ENCODE data around the gene PTPA.

PTPA gene

DNA sequence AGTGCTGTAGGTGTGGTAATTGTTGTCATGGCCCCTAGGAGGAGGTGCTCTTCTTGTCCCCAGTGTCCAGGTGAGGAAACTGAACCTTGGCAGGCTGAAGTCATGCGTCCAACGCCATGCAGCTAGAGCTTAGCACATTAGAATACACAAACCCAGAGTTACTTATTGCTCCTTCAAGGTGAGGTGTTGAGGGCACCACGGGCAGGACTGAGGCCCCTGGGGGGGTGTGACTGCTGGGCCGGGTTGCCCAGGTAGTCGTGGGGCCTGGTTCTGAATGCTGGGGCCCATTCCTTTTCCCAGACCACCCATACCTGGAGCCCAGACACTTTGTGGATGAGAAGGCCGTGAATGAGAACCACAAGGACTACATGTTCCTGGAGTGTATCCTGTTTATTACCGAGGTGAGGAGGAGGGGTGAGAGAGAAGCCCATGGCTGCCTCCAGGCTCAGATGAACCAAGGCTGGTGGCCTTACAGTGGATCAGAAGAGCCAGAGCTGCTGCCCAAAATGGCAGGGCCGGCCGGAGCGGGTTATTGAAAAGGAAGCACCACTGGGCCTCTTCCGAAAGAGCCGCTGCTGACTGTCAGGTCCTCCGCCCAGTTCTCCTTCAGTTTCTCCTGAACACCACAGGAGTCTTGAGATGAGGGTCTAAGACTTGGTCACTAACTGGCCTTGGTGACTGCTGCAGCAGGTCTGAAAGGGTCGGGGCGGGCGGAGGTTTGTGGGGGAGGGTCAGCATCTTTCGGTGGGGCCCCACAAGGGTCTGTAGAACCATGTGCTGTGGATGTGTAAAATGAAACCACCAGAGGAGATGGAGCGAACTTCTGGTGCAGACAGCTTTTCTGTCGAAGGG is 26.3 kb downstream of the PTPA start:
- DNase-seq (ENCODE audit: low read depth) = no peak

DNA sequence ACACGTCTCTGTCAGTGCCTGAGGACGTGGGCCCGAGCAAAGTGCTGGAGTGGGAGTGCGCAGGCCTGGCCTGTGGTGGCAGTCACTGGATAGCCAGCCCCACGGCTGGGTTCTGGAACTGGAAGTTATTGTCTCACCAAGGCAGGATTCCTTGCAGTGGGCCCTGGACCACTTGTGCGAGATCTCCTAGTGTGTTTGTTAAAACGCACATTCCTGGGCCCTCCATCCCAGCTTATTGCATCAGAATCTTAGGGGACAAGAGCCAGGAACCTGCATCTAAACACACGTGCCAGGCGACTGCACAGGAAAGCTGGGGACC is 26.9 kb downstream of the PTPA start:
- DNase-seq (ENCODE audit: low read depth) = no peak

DNA sequence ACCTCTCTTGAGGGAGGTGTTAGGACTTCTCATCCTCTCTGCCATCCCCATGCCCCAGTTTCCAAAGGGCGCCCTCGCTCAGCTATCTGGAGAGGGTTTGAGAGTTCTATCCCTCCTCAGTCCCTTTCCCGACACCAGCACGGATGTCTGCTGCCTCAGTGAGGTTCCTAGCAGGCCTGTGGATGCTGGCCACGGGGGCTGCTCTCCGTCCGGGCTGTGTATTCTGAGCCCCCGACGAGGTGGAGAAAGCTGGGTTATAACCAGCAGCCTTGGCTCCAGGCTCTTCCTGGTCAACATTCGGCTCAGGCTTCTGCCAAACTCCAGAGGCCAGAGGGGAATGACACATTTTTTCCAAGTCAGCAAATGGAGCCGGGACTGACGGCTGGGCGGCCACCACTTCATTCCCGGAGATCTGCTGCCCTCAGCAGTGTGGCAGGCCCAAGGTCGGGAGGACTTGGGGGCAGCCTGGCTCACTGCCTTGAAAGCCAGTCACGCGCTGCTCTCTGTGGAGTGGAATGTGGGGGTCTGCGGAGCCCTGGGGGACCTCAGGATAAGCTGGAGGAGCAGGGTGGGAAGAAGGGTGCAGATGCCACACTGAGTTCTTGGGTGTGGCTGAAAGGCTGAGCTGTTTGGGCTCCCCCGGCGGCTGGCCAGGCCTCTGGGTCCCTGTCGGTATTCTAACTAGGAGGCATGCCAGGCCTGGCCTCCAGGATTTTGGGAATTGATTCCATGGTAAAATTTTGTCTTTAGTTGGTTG is 27.4 kb downstream of the PTPA start:
- peak; percentile 58 for DNase-seq (ENCODE audit: low read depth)

DNA sequence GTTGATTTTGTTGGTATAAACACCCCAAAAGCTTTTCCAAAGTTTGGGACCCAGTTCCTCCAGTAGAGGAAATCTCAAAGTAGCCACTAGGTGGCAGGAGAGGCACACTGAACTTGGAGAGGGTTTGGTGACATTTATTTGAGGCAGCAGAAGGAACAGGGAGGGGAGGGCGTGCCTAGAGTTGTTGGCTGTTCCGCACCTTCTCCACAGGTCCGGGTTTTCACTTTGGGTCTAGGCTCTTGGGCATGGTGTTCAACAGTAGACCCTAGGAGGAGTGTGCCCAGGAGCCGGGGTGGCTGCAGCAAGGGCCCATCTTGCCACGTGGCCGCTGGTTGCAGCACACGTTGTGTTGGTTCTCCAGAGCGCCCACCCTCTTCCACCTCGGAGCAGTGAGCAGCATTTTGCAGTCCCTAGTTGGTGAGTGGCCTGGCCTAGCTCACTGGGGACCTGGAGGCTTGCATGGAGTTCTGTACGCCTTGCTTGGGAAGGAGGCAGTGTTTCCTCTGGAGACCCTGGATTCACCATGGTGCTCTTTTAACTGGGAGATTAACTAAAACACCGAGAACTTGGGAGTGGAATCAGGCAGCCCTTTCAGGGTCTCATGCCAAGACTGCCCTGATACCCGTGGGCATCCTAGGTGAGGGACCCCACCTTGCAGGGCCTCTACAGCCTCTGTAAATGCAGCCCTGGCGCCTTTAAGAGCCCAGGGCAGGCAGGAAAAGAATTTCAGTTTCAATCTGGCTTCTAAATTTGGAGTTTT is 28.2 kb downstream of the PTPA start:
- peak; percentile 87 for DNase-seq (ENCODE audit: low read depth)

DNA sequence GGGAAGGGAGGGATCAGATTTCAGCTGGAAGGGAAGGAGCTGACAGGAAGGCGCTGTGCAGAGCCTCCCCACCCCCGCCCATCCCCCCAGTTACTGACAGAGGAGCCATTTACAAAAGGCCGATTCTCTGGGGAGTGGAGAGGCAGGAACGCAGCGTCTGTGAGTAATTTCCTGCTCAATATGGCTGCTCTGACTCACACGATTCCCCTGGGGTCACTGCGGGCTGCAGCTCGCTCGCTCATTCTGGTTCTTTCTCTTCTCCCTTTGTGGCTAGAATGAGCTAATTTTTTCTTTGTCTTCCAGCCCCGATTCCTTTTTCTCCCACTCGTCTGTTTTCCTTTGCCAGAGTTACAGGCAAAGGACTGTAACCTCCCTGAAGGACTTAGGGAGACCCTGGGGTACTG is 28.8 kb downstream of the PTPA start:
- DNase-seq (ENCODE audit: low read depth) = peak; percentile 100

DNA sequence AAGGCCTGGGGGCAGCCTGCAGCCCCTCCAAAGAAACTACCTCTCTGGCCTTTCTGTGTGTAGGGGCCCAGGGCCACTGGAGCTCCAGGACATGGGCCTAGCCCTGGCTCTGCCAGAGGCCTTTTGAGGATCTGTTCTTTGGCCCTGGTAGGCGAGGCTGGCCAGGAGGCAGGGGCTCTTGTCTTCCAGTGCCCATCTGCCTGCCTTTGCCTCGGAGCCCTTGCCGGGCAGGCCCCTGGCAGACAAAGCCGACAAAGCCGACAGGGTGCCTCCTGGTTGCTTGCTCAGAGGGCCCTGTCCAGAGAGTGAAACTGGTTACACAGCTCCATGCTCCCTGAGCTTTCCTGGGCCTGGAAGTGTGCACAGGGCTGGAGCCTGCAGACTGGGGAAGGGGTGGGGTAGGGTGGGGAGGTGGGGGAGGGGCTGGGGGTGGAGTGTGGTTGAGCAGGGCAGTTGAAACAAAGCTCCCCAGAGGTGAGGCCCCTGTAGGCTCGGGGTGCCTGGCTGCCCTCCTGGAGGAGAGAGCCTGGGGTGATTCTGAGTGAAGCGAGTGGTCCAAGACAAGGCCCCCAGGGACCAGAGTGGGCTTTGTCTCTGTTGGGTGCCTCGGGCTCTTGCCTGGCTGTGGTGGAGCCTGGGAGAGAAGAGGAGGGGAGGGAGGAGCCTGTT is 29.3 kb downstream of the PTPA start:
- DNase-seq (ENCODE audit: low read depth) = peak; percentile 58

DNA sequence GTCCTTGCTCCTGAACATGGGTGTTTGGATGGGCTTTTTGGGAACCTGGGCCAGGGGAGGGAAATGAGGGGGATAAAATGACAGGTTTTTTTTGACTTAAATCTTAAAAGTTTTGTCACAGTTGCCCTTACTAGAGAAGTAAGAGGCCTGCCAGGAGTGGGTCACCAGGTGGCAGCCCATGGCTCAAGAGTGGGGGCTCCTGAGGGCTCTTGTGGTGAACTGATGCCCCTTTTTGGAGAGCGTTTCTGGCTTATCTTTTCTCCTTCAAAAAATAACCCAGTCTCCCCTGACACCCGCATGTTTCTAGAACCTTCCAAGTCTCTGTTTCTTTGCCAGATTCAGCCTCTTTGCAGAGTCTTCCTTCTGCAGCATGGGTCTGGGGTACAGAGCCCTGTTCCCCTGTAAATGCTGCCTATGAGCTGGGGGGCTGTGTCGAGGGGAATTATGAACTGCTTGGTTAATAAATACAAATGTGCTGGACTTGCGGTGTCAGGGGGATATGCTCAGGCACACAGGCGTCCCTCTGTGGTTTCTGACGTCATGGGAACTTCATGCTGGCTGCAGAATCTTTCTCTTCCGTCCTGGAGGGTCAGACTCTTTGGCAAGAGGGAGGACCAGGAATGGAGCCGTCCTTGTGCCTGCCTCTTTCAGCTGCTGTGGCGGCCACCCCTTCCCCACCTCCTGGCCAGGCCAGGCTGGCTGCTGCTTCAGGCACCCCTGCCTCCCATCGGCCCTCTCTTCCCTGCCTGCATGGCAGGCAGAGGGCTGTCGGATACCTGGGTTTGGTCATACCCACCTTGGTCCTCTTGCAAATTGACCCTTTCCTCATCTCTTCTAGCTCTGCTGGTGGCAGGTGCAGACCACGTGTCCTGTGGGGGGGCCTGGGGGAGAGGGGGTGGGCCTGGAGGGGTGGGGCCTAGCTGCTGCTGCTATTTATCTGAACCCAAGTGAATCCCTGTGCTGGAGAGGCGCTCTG is 30.1 kb downstream of the PTPA start:
- peak; percentile 93 for DNase-seq (ENCODE audit: low read depth)

DNA sequence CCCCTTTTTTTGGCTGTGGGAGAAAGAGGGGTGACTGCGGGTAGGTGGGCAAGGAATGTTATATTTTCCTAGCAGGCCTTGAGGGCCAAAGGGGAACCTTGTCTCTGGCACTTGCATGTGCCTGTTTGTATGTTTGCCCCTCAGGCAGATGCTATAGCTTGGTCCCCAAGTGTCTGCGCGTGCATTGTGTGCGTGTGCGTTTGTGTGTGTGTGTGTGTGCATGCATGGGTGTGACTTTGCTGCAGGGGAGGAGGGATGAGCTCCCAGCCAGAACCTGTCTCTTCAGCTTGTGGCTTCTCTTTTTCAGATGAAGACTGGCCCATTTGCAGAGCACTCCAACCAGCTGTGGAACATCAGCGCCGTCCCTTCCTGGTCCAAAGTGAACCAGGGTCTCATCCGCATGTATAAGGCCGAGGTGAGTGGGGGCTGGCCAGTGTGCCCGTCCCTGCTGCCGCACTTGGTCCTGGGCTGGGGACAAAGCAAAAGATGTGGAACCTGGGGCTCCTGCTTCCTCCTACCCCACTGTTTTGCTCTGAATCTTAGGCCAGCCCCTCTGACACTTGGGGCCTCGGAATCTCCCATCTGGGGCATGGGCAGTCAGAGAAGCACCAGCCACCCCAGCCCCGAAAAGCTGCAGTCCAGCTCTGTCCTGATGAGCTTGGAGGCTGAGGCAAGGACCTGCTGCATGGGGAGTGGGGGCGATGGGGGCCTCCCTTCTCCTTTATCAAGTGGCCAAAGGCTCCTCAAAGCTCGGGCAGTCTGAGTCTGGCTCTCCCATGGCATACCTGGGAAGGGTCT is 31.1 kb downstream of the PTPA start:
- DNase-seq (ENCODE audit: low read depth) = no peak

DNA sequence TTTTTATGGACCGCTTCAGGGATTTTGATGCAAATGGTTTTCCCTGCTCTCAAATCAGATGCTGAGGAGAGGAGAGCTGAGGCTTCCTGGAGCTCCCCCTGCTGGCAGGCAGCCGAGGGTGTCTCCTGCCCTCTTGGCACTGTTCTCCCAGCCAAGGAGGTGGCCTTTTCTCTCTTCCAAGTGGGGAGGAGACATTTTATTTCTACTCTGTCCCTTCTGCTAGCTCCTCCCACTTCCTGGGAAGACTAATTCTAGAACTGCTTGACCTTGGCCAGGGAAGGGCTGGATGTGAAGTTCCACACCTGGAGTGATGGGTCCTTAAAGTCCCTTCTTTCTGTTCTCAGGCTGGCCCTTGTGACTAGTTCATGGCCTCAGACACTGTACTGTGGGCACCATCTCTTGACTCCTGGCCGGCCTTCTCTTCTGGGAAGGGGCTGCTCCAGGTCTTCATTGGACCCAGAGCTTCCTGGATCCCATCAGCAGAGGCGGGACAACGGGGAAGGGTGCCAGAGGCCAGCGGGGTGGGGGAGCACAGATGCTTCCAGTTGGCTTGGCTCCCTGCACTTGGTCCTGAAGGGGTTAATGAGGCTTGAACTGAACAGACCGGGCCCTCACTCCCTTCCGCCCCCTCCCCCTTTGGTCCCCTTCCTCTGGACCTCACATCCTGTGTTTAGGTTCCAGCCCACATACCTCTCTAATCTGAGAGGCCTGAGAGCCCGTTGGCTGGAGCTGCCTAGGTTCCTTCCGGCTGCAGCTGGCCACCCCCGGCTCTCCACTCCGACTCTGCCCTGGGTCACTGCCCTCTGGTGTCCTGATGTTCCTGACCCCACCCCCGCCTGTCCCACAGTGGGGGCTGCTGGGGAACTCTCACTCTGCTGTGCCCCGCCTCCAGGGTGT is 32.1 kb downstream of the PTPA start:
- DNase-seq (ENCODE audit: low read depth) = peak; percentile 89

DNA sequence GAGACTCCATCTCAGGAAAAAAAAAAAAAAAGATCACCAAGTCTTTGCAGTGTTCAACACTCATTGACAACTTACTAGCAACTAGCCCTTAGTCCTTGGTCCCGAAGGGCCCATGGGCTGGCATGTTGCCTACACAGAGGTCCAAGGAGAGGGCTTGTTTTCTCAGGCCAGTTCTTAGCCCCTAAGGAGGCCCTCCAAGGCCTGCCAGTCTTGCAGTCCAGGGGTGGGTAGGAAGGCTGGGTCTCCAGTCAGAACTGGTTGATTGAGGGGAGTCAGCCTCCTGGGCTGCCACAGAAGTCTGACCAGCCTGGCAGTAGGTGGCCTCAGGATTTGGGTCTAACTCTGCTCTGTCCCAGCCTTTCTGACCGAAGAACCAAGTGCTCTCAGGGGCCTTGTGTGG is 34.1 kb downstream of the PTPA start:
- DNase-seq (ENCODE audit: low read depth) = no peak

DNA sequence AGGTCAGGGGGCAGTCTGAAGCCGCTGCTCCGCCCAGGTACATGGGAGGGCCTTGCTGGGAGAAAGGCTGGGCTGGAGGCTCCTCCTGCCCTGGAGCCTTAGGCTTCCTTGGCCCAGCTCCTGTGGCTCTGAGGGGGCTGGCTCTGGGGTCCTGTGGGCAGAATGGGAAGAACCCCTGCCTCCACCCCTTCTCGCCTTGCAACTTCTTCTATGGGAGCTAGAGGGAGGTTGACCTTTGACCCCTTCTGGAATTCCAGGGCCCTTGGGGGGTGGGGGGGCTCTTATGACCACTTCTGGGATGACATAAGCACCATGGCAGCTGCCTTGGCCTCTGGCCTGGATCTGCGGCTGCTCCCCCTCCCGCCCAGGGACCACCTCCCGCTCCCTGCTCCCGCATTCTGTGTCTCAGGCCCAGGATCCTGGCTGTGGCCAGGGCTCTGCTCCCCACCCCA is 34.7 kb downstream of the PTPA start:
- DNase-seq (ENCODE audit: low read depth) = peak; percentile 87

DNA sequence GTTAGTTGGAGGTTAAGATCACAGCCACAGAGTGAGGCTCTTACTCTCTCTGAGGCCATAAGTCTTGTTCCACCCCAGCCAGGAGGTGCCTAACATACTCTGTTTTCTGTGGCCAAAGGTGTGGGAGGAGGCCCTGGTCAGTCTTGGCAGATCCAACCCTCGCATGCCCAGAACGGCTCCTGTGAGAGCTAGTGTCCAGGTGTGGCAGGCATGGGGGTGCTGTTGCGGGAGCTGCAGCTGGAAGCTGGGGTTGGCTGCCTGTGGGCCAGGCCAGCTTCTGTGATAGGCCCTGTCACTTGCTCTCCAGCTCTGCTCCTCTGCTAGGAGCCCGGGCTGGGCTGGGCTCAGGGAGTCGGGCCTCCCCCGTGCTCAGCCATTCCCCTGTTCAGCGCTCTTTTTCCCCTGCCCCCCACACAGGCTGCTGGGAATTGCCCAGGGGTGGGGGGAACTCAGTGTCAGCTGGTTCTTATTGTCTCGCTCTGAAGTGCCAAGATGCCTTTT is 35.3 kb downstream of the PTPA start:
- no peak for DNase-seq (ENCODE audit: low read depth)

DNA sequence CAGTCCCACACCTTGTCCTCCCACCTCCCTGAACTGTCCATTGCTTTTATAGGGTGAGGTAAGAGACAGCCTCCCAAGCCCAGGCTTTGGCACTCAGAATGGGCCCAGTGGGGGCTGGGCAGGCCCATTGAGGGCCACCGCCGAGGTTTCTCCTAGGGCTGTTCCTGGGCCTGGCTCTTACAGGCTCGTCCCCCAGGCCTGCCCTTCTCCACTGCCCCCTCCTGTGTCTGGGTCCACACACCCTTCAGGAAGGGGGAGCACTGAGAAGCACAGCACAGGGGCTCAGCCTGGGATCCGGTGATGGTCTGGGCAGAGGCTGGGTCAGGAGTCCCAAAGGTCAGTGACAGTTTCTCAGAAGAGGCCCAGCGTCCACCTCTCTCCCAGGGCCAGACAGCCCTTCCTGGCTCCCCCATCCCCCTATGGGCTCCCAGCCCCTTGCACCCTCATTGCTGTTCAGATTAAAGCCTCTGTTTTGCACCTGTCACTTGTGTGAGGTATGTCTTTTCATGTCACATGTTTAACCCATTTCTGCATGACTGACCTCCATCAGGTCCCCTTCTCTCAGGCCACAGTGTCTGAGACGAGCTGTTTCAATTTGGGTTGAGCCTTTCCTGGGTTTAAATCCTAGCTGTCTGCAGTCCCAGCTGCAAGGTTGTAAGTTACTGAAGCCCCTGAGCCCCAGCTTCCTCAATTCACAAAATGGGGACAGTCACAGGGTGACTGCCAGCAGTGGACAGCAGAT is 37.4 kb downstream of the PTPA start:
- DNase-seq (ENCODE audit: low read depth) = no peak

DNA sequence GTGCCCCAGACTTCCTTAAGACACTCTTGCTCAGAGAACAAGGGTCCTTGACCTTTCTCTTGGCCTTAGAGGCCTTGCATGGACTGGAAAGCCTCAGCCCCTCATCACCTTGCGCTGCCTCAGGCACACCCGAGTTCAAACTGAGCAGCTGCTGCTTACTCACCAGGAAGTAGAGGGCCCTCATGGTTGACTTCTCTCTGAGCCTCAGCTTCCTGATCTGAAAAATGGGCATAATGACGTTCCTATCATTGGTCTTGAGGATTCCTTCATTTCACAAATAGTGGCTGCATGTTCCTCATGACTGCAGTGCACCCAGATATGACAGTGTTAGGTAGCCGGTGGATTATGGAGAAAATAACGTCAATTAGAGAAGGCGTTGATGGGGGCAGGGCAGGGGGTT is 38.2 kb downstream of the PTPA start:
- DNase-seq (ENCODE audit: low read depth) = no peak

DNA sequence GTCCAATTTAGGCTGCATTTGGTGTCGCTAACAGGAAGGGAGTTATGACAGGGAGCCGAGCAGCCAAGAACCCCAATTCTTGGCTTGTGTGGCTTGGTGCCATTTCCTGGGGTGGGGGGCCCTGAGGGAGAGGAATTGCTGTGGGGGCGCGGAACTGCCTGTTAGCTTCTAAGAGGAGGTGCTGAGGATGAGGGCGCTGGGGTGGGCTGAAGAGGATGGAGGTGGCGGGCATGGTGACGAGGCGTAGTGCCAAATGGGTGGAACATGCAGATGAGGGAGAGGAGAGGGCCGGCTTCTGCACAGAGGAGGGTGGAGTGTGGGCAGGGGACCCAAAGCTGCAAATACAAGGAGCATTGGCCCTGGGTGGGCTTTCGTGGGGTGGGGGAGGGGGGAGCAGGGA is 38.9 kb downstream of the PTPA start:
- no peak for DNase-seq (ENCODE audit: low read depth)

DNA sequence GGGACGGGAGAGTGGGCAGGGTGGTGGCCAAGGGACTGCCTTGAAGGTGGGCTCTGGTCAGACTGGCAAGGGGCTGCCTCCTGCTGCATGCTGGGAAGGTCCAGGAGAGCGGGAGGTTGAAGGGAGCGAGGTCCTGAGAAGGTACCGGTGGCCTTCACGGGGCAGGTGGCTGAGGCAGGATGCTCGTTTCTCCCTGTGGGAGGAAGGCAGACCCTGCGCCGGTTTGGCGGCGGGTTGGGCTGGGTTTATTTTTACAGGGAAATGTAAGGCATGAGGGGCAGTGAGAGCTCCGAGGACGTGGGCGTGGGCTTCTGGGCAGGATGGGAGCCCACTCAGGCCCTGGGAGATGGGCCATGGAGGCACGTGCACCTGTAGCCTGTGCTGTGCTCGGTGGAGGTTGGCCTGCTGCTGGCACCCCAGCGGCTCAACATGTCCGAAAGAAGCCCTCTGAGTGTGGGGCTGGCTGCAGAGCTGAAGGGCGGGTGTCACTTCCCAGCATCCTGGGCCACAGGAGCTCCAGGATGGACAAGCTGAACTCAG is 39.5 kb downstream of the PTPA start:
- no peak for DNase-seq (ENCODE audit: low read depth)

DNA sequence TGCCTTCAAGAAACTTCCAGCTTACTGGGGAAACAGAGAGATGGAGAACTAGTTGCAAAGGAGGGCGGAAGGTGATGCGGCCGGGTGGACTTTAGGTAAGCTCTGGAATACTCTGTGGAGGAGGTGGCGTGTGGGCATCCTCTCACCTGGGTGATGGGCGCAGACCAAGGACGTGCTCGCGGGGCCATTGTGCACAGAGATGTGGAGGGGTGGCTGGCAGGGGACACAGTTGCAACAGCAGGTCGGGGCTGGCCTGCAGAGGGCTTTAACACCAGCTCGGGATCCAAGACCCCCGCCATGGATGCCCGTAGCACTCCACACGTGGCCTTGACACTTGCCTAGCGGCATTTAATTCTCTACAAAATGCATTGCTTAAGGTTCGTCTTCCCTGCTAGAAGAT is 40.3 kb downstream of the PTPA start:
- DNase-seq (ENCODE audit: low read depth) = no peak
